ENCODE measurements around the gene FAM151A. TPM values are rescaled to one million over a fixed set of nuclear protein-coding genes. Genes with fewer than 3 reads are reported as not detected.

FAM151A gene
- total and polyA plus RNA-seq, 5 donors from 2014 or later, result not detected

DNA sequence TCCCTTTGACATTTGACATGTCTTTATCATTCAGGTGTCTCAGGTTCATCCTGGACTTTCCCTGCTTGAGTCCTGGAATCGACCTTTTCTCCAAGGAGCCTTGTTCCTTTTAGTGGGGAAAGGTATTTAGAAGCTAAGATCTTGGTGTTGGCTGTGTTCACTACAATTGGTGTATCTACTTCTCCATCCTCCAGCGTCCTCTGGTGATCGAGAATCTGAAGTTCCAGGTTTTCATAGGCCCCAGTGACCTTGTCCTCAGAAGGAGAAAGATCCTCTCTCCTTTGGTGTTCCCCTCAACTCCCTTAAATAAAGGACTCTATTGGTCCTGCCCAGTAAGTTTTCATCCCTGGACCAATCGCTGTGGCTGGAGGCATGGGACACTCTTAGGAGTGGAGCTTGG is 40.4 kb upstream of the FAM151A start:
- Mint-ChIP-seq H3K36me3 (no peaks in the 10 kb centered on the region), H3K27me3 (peaks cover 5% of the 10 kb centered on the region), H3K9me3 (peaks cover 0 to 2% (median 1%) of the 10 kb centered on the region in 7 donors), H3K4me3 (no peak overlapping the region), H3K4me1 (no peaks in the 10 kb centered on the region), H3K27ac (no peak overlapping the region)
- Histone ChIP-seq H3K27ac (ENCODE audit: insufficient read depth, low read length, poor library complexity, severe bottlenecking) (no peak overlapping the region), H3K27me3 (ENCODE audit: control insufficient read depth, insufficient read depth, low read length) (no peaks in the 10 kb centered on the region), H3K4me1 (ENCODE audit: control insufficient read depth, insufficient read depth, low read length, poor library complexity, severe bottlenecking) (no peaks in the 10 kb centered on the region), H3K9me3 (ENCODE audit: control insufficient read depth in 2 of 2, low read length in 2 of 2) (peaks cover 0 to under 1% of the 10 kb centered on the region in 2 experiments), H3K4me3 (ENCODE audit: low read depth, low read length) (no peak overlapping the region), H3K36me3 (ENCODE audit: control insufficient read depth, insufficient read depth, low read length) (no peaks in the 10 kb centered on the region)
- ATAC-seq (ENCODE audit: low read depth in 2 of 2), result no peak
- DNase-seq, result no peak

DNA sequence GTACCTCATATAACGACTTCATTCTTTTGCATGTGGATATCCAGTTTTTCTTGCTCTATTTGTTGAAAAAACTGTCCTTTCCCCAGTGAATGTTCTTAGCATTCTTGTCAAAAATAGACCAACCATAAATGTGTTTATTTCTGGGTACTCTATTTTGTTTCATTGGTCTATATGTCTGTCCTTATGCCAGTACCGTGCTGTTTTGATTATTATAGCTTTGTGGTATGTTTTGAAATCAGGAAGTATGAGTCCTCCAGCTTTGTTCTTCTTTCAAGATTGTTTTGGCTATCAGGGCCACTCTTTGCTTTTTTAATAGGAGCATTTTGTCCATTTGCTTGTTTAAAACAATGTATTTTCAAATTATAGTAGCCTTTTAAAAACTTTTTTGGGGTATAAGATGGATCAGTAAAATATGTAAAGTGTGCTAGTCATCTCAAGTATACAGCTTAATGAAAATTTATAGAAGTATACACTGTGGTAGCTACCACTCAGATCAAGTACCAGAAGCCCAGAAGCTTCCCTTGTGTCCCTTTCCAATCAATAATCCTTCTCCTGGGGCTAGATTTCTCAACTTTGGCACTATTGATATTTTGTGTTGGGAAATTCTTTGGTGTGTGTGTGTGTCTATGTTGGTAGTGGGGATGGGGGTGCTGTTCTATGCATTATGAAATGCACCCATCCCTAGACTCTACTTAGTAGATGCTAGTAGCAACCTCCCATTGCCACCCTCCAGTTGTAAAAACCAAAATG is 35.0 kb upstream of the FAM151A start:
- Mint-ChIP-seq H3K27me3 (peaks cover 15% of the 10 kb centered on the region), H3K4me1 (no peaks in the 10 kb centered on the region), H3K27ac (no peak overlapping the region), H3K4me3 (no peak overlapping the region), H3K9me3 (peaks cover 0 to 11% (median 3%) of the 10 kb centered on the region in 7 donors), H3K36me3 (no peaks in the 10 kb centered on the region)
- H3K4me3 ChIP-seq (ENCODE audit: low read depth, low read length), result no peak overlapping the region
- H3K4me1 ChIP-seq (ENCODE audit: control insufficient read depth, insufficient read depth, low read length, poor library complexity, severe bottlenecking), result no peaks in the 10 kb centered on the region
- peaks cover 0 to 10% of the 10 kb centered on the region in 2 experiments for H3K9me3 ChIP-seq (ENCODE audit: control insufficient read depth in 2 of 2, low read length in 2 of 2)
- H3K36me3 ChIP-seq (ENCODE audit: control insufficient read depth, insufficient read depth, low read length), result no peaks in the 10 kb centered on the region
- ATAC-seq (ENCODE audit: low read depth in 2 of 2) (no peak), DNase-seq (no peak)
- H3K27ac ChIP-seq (ENCODE audit: insufficient read depth, low read length, poor library complexity, severe bottlenecking), result no peak overlapping the region
- no peaks in the 10 kb centered on the region for H3K27me3 ChIP-seq (ENCODE audit: control insufficient read depth, insufficient read depth, low read length)

- no peaks in the 10 kb centered on the region for H3K4me1 ChIP-seq (ENCODE audit: control insufficient read depth, insufficient read depth, low read length, poor library complexity, severe bottlenecking)
- peaks cover 0 to 3% (median 2%) of the 10 kb centered on the region in 7 donors for H3K9me3 Mint-ChIP-seq
- H3K9me3 ChIP-seq (ENCODE audit: control insufficient read depth in 2 of 2, low read length in 2 of 2), result peaks cover 0 to 3% of the 10 kb centered on the region in 2 experiments
- no peak overlapping the region for H3K27ac ChIP-seq (ENCODE audit: insufficient read depth, low read length, poor library complexity, severe bottlenecking)
- no peak overlapping the region for H3K4me3 ChIP-seq (ENCODE audit: low read depth, low read length)
- no peaks in the 10 kb centered on the region for H3K36me3 ChIP-seq (ENCODE audit: control insufficient read depth, insufficient read depth, low read length)
- peaks cover 20% of the 10 kb centered on the region for H3K27me3 Mint-ChIP-seq
- H3K36me3 Mint-ChIP-seq, result no peaks in the 10 kb centered on the region
- no peak overlapping the region for H3K4me3 Mint-ChIP-seq
- H3K27ac Mint-ChIP-seq, result no peak overlapping the region
- no peaks in the 10 kb centered on the region for H3K4me1 Mint-ChIP-seq
- DNase-seq, result no peak
- ATAC-seq (ENCODE audit: low read depth in 2 of 2), result no peak
- H3K27me3 ChIP-seq (ENCODE audit: control insufficient read depth, insufficient read depth, low read length), result no peaks in the 10 kb centered on the region
Measured at GRCh38 chr1:54653036-54653435, 29.7 kb upstream of the FAM151A start.

DNA sequence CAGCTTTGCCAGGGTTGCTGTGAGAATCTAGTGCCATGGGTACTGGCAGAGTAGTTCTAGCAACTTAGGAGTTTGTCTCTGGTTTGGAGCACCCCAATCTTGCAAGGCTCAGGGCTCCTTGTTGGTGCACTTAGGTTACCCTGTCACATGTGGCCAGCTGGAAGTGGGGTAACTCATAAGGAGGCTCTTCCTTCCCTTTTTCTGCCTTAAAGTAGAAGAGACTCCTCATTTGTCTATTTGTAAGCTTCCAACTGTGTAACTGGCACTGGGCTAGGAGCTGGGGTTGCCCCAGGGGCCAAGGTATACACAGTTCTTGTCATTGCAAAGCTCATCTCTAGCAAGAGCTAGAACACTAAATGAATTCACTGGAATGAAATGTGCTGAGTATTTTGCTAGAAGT is 28.8 kb upstream of the FAM151A start:
- Histone ChIP-seq H3K9me3 (ENCODE audit: control insufficient read depth in 2 of 2, low read length in 2 of 2) (no peaks in the 10 kb centered on the region), H3K27ac (ENCODE audit: insufficient read depth, low read length, poor library complexity, severe bottlenecking) (no peak overlapping the region), H3K4me3 (ENCODE audit: low read depth, low read length) (no peak overlapping the region), H3K36me3 (ENCODE audit: control insufficient read depth, insufficient read depth, low read length) (no peaks in the 10 kb centered on the region), H3K4me1 (ENCODE audit: control insufficient read depth, insufficient read depth, low read length, poor library complexity, severe bottlenecking) (no peaks in the 10 kb centered on the region), H3K27me3 (ENCODE audit: control insufficient read depth, insufficient read depth, low read length) (no peaks in the 10 kb centered on the region)
- Mint-ChIP-seq H3K4me1 (no peaks in the 10 kb centered on the region), H3K9me3 (no peaks in the 10 kb centered on the region), H3K27ac (no peak overlapping the region), H3K27me3 (peaks cover 16% of the 10 kb centered on the region), H3K36me3 (no peaks in the 10 kb centered on the region), H3K4me3 (no peak overlapping the region)
- DNase-seq (no peak), ATAC-seq (ENCODE audit: low read depth in 2 of 2) (no peak)

GRCh38 chr1:54651608-54652007 is 28.3 kb upstream of the FAM151A start:
- Mint-ChIP-seq H3K4me1 (no peaks in the 10 kb centered on the region), H3K27ac (no peak overlapping the region), H3K36me3 (no peaks in the 10 kb centered on the region), H3K27me3 (peaks cover 20% of the 10 kb centered on the region), H3K4me3 (no peak overlapping the region), H3K9me3 (no peaks in the 10 kb centered on the region)
- Histone ChIP-seq H3K4me1 (ENCODE audit: control insufficient read depth, insufficient read depth, low read length, poor library complexity, severe bottlenecking) (no peaks in the 10 kb centered on the region), H3K4me3 (ENCODE audit: low read depth, low read length) (no peak overlapping the region), H3K36me3 (ENCODE audit: control insufficient read depth, insufficient read depth, low read length) (no peaks in the 10 kb centered on the region), H3K27ac (ENCODE audit: insufficient read depth, low read length, poor library complexity, severe bottlenecking) (no peak overlapping the region), H3K9me3 (ENCODE audit: control insufficient read depth in 2 of 2, low read length in 2 of 2) (no peaks in the 10 kb centered on the region), H3K27me3 (ENCODE audit: control insufficient read depth, insufficient read depth, low read length) (no peaks in the 10 kb centered on the region)
- no peak for ATAC-seq (ENCODE audit: low read depth in 2 of 2)
- no peak for DNase-seq

DNA sequence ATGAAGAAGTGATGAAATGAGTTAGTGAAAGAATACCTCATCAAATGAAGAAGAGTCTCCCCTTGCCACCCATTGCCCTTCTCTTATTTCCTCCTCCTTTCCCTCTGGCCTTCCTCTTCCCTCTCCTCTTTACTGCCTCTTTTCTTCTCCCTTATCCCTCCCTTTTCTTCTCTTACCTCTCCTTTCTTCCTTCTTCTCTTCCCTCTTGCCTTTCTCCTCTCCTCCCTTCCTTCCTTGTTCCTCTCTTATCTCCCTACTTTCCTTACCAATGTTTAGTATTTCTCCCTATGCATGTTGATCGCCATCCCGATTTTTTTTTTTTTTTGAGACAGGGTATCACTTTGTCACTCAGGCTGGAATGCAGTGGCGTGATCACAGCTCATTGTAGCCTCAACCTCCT is 27.1 kb upstream of the FAM151A start:
- H3K36me3 Mint-ChIP-seq, result no peaks in the 10 kb centered on the region
- no peaks in the 10 kb centered on the region for H3K4me1 Mint-ChIP-seq
- no peak for ATAC-seq (ENCODE audit: low read depth in 2 of 2)
- H3K4me1 ChIP-seq (ENCODE audit: control insufficient read depth, insufficient read depth, low read length, poor library complexity, severe bottlenecking), result no peaks in the 10 kb centered on the region
- H3K4me3 ChIP-seq (ENCODE audit: low read depth, low read length), result no peak overlapping the region
- H3K36me3 ChIP-seq (ENCODE audit: control insufficient read depth, insufficient read depth, low read length), result no peaks in the 10 kb centered on the region
- DNase-seq, result no peak
- peaks cover 20% of the 10 kb centered on the region for H3K27me3 Mint-ChIP-seq
- H3K27me3 ChIP-seq (ENCODE audit: control insufficient read depth, insufficient read depth, low read length), result no peaks in the 10 kb centered on the region
- H3K9me3 Mint-ChIP-seq, result no peaks in the 10 kb centered on the region
- H3K27ac ChIP-seq (ENCODE audit: insufficient read depth, low read length, poor library complexity, severe bottlenecking), result no peak overlapping the region
- H3K27ac Mint-ChIP-seq, result no peak overlapping the region
- H3K4me3 Mint-ChIP-seq, result no peak overlapping the region
- no peaks in the 10 kb centered on the region for H3K9me3 ChIP-seq (ENCODE audit: control insufficient read depth in 2 of 2, low read length in 2 of 2)

DNA sequence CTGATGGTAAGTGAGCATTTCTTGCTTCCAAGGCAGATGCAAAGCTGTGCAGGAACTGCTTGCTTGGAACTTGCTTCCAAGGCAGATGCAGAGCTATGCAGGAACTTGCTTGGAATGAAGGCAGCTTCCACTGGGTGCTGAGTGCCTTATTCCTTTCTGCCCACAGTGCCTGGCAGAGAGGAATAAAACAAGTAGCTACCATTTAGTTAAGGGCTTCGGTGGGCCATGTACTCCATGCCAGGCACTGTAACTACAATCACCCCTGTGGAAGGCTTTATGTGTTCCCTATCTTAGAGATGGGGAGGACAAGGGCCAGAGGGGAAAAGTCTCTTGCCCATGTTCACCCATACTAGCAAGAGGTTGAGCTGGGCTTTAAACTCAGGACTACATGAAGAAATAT is 26.6 kb upstream of the FAM151A start:
- no peak for DNase-seq
- no peaks in the 10 kb centered on the region for H3K4me1 Mint-ChIP-seq

More for the DNA sequence above, 26.6 kb upstream of the FAM151A start:
- no peaks in the 10 kb centered on the region for H3K9me3 Mint-ChIP-seq
- no peaks in the 10 kb centered on the region for H3K36me3 Mint-ChIP-seq
- Histone ChIP-seq H3K36me3 (ENCODE audit: control insufficient read depth, insufficient read depth, low read length) (no peaks in the 10 kb centered on the region), H3K9me3 (ENCODE audit: control insufficient read depth in 2 of 2, low read length in 2 of 2) (peaks cover 0 to 1% of the 10 kb centered on the region in 2 experiments), H3K4me3 (ENCODE audit: low read depth, low read length) (no peak overlapping the region), H3K4me1 (ENCODE audit: control insufficient read depth, insufficient read depth, low read length, poor library complexity, severe bottlenecking) (no peaks in the 10 kb centered on the region), H3K27ac (ENCODE audit: insufficient read depth, low read length, poor library complexity, severe bottlenecking) (no peak overlapping the region), H3K27me3 (ENCODE audit: control insufficient read depth, insufficient read depth, low read length) (no peaks in the 10 kb centered on the region)
- no peak overlapping the region for H3K27ac Mint-ChIP-seq
- no peak for ATAC-seq (ENCODE audit: low read depth in 2 of 2)
- H3K27me3 Mint-ChIP-seq, result peaks cover 19% of the 10 kb centered on the region
- H3K4me3 Mint-ChIP-seq, result no peak overlapping the region
